GM18508 (cell line): ENCODE measurements around the gene ADAMTSL3.

Source experiments
- ATAC-seq: cut with Tn5 transposase; IDR thresholded peaks from one replicate; pipeline ENCODE4 v1.9.1; 2021; ENCODE audit warnings: moderate number of reproducible peaks; ENCODE audit not compliant: insufficient read depth, unreplicated experiment

Gene ADAMTSL3

GRCh38 chr15:83912343-83912742 lies 258.4 kb downstream of the ADAMTSL3 start:
- no peak for ATAC-seq

GRCh38 chr15:83913034-83913632 lies 259.2 kb downstream of the ADAMTSL3 start:
- ATAC-seq: no peak

DNA sequence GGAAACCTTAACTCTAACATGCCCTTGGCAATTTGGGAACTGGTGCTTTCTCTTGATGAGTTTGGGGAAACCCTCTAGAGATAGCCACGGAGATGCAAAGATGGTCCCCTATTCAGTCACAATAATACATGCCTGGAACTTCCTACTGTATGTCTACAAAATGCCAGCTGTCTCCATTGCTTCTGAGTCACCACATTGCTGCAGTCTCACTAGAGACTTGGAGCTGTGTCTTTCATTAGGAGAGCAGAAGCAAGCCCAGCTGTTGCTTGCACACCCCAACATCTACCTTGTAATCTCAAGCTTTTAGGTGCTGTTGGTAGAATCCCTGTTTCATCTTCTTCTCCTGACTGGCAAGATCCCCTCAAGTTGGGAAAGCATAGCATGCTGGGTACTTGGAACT lies 261.0 kb downstream of the ADAMTSL3 start:
- ATAC-seq: no peak

GRCh38 chr15:83917432-83917831 lies 263.5 kb downstream of the ADAMTSL3 start:
- ATAC-seq: no peak

GRCh38 chr15:83918011-83918410 lies 264.1 kb downstream of the ADAMTSL3 start:
- ATAC-seq: no peak

DNA sequence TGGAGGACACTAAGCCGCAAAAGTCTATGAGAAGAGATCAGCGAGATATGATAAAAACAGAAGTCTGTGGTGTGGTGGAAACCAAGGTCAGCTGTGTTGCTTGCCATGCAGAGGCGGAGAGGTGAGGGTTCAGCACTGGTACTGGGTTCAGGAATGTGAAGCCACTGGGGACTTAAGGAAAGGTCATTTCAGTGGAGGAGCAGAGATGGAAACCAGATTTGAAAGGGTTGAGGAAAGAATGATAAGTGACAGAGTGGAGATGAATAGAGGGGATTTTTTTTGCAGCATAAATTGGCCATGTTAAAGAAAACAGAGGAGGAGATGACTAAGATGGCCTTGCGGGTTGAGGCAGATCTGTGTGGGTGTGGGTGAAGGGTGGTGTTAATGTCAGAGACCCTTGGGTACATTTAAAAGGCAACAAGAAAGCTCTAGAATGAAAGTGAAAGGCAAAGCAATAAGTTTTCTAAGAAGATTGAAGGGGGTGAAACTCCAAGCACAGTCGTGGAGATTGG lies 265.5 kb downstream of the ADAMTSL3 start:
- ATAC-seq: peak; percentile 82

DNA sequence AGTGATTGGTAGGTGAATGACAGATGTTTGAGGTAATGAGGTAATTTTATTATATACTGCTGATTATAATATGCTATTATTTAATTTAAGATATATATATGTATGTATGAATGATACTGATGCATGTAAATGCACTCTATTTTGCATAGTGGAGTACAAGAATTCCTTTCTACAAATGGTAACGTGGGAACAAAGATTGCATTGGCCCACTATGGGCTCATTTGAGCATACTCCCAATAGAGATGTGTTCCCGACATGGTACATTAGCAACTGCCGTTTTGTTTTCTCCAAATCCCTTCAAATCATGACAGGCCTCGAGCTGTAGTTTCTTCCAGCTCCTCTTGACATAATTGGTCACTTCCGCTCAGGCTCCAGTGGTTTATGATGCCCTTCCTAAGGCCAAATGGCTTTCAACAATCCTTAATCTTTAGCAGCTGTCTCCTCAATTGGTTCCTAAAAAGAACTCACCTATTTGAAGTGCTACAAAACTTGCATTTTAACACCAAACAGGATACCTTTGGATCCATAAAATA lies 266.1 kb downstream of the ADAMTSL3 start:
- no peak for ATAC-seq

DNA sequence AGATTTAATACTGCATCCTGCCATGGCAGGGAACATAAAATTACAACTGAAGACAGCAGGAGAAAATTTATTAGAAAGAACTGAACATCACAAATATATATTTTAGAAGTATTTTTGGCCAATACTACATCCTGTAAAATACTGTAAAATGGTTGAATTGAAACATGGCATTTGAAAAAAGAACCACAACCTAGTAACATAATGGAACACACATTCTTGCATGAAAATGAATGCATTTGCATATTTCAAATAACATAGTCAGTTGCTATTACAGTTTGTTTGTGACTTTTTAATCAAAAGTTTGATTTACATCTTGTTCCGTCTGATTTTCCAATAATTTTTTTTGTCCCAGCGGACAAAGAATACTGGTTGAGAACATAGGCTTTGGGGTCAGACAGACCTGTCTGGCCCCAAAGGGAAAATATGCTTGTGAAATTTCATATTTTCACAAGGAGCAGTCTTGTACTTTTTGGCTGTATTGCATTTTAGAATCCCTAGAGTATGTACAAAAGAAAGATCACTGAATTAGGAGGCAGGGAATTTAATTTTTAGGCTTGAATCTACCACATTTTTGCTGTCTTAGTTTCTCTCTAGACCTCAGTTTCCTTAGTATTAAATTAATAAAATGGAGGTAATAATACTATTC lies 268.8 kb downstream of the ADAMTSL3 start:
- no peak for ATAC-seq

GRCh38 chr15:83926116-83926515 lies 272.2 kb downstream of the ADAMTSL3 start:
- ATAC-seq: no peak

DNA sequence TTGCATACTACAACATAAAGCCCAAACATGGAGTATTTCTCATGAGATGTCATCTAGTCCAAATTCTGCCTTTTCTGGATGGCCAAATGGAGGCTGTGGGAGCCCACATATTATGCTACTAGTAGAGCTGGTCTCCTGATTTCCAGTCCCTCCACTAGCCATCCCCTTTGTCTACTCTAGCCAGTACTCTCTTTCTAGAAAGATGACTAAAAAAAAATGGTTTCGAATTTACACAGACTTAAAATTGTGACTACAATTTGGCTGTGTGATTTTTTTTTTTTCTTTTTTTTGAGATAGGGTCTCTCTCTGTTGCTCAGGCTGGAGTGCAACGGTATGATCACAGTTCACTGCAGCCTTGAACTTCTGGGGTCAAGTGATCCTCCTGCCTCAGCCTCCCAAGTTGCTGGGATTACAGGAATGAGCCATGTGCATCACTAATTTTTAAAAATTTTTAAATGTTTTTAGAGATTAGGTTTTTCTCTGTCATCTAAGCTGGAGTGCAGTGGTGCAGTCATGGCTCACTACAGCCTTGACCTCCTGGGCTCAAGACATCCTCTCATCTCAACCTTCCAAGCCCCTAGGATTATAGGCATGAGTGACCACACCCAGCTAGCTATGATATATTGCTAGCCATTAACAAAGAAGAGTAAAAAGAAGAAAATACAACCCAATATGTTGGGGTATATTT lies 273.9 kb downstream of the ADAMTSL3 start:
- no peak for ATAC-seq

- peak; percentile 63 for ATAC-seq
Measured at GRCh38 chr15:83928392-83928734, 274.4 kb downstream of the ADAMTSL3 start.

DNA sequence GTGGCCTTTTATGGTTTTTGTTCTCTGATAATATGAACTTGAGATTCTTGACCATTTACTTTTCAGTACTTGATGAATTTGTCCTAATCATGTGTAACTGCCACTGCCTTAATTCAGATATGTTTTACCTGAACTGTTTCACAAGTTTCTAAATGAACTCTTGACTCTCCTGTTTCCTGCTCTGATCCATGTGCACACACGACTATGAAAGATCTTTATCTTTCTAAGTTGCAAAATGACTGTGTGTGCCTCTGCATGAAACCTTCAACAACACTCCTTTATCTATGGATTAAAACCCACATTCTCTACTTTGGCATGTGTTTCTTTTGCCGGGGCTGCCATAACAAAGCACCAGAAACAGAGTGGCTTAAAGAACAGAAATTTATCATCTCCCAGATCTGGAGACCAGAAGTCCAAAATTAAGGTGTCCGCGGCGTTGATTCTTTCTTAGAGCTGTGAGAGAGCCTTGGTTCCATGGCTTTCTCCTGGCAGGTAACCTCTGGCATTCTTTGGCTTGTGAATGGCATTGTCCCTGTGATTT lies 275.0 kb downstream of the ADAMTSL3 start:
- no peak for ATAC-seq

- ATAC-seq: no peak
Measured at GRCh38 chr15:83929619-83930018, 275.7 kb downstream of the ADAMTSL3 start.

GRCh38 chr15:83930392-83931212 lies 276.7 kb downstream of the ADAMTSL3 start:
- no peak for ATAC-seq

GRCh38 chr15:83935774-83936173 lies 281.9 kb downstream of the ADAMTSL3 start:
- no peak for ATAC-seq

- no peak for ATAC-seq
Measured at GRCh38 chr15:83940136-83940535, 286.2 kb downstream of the ADAMTSL3 start.

DNA sequence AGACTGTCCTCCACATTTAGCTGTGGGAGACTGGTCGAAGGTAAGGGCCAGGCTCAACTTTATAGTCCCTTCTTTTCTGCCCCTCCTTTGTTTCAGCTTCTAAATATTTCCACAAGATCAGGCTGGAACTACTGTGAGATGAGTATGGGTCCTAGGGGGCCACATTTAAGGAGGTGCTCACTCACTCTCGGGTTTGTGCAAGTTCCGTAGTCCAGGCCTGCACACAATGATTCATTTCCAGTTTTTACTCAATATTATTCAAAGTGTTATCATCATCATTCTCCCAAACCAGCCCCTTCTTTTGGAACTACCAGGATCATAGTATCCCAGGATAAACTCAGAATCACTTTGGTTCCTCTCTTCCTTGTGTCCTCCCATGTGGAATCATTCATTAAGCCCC lies 289.1 kb downstream of the ADAMTSL3 start:
- no peak for ATAC-seq

DNA sequence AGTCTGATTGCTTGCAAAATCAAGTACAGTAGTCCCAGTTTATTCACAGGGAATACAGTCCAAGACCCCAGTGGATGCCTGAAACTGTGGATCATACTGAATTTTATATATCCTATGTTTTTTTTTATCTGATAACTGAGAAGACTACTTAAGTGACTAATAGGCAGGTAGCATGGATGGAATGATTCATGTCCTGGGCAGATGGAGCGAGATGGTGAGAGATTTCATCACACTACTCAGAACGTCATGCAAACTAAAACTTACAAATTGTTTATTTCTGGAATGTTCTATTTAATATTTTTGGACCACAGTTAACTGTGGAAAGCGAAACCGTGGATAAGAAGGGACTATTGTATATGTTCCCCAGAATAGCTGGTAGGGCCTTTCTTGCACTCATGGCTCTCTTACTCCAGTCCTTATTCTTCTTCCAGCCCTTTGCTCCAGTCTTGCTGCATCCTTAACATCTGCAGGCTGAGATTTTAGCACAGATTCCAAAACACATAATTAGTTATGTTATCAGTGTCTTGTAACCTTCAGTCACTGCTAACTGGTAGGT lies 290.0 kb downstream of the ADAMTSL3 start:
- no peak for ATAC-seq

DNA sequence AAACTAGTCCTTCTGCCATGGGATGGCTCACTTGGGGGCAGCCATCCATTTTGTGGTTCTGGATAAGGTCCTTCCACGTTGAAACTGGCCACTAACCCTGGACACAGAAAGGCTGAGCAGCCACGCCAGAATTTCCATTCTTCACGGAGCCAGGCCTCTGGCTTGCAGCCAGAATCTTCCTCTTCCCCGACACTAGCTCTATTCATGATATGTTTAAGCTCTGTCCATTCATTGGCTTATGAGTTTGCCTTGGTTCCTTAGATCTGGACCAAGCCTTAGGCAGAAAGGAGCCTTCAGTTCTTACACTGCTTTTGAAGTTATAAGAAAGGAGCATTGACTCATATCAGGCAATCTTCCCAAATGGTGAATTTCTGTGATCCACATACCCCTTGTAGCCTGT lies 293.2 kb downstream of the ADAMTSL3 start:
- ATAC-seq: no peak

- no peak for ATAC-seq
Measured at GRCh38 chr15:83954506-83954905, 300.6 kb downstream of the ADAMTSL3 start.
